Fibroblast of villous mesenchyme (primary cell): ENCODE measurements around the gene CLSTN1. TPM values are rescaled to one million over a fixed set of nuclear protein-coding genes. Genes with fewer than 3 reads are reported as not detected.

Source experiments
- DNase-seq: peaks from one replicate; pipeline ENCODE4 v3.0.0-alpha.2; 2010; ENCODE audit warnings: low read depth
- H3K4me3 ChIP-seq: 2 replicates; pipeline ENCODE4 v1.5.1; 2011; ENCODE audit warnings: low read depth, mild to moderate bottlenecking, low read length
- CTCF ChIP-seq: IDR thresholded peaks from 2 replicates; pipeline ENCODE4 v1.5.1; 2012; ENCODE audit warnings: low read depth, mild to moderate bottlenecking, low read length; ENCODE audit not compliant: insufficient read depth
- total RNA-seq: library from RNA; depleted of rRNA; stranded (reverse); fragments of >200 nt; gene quantifications from 2 replicates; pipeline ENCODE4 v1.2.3, GENCODE V29; 2012

The CLSTN1 gene
- total RNA-seq, 1 donor: 126 TPM

DNA sequence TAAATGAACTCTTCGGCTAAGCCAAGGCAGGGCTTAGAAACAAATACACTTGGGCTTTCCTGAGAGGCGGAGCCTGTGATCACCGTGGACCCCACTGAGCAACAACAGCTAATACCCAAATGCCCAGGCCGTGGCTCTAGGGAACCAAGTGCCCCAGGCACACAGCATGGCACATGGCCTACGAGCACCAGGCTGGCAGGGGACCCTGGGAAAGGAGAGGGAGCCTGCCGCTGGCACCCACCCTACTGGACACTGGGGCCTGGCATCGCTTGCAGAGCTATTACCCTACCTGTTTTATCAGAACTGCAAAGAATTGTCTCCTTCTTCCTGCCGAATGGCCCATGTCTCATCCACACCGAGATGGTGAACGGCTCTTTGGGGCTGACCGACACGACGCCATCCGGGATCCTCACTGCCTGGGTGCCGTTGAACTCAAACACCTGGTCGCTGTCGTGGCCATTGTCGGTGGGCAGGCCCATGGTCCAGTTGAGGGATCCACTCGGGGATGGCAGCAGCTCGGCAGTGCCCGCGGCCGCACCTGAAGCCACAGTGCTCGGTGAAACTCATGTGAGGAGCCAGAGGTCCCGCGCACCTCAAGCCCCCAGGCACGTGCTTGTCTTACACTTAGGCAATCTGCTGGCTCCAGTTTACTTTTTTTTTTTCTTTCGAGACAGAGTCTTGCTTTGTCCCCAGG lies 79.5 kb downstream of the CLSTN1 start:
- no peak for TF ChIP-seq CTCF
- H3K4me3 ChIP-seq: no peak overlapping the region
- DNase-seq: no peak

- TF ChIP-seq CTCF: no peak
- no peak overlapping the region for H3K4me3 ChIP-seq
- no peak for DNase-seq
Measured at GRCh38 chr1:9737671-9738070, 86.1 kb downstream of the CLSTN1 start.

GRCh38 chr1:9737057-9737456 lies 86.7 kb downstream of the CLSTN1 start:
- no peak for TF ChIP-seq CTCF

DNA sequence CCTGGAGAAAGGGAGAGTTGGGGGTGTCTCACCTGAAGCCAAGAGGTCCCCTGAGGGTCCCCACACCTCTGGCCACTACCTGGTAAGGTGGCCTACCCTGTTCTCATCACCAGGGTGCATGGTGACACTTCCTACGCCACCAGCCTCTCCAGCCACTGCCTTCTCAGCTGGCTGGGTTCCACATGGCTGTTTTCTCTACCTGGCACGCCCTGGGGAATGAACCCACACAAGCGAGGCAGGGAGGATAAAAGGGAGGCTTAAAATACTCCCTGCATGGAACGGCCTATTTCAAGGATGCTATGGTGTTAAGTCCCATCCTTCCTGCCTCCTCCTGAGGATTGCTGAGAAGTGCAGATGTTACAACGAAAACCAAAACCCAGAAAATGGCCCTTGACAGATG lies 87.5 kb downstream of the CLSTN1 start:
- no peak overlapping the region for H3K4me3 ChIP-seq
- no peak for TF ChIP-seq CTCF
- no peak for DNase-seq

More at GRCh38 chr1:9737057-9737456, 86.7 kb downstream of the CLSTN1 start:
- no peak overlapping the region for H3K4me3 ChIP-seq
- DNase-seq: no peak

GRCh38 chr1:9735800-9736199 lies 88.0 kb downstream of the CLSTN1 start:
- DNase-seq: no peak
- no peak for TF ChIP-seq CTCF
- no peak overlapping the region for H3K4me3 ChIP-seq

DNA sequence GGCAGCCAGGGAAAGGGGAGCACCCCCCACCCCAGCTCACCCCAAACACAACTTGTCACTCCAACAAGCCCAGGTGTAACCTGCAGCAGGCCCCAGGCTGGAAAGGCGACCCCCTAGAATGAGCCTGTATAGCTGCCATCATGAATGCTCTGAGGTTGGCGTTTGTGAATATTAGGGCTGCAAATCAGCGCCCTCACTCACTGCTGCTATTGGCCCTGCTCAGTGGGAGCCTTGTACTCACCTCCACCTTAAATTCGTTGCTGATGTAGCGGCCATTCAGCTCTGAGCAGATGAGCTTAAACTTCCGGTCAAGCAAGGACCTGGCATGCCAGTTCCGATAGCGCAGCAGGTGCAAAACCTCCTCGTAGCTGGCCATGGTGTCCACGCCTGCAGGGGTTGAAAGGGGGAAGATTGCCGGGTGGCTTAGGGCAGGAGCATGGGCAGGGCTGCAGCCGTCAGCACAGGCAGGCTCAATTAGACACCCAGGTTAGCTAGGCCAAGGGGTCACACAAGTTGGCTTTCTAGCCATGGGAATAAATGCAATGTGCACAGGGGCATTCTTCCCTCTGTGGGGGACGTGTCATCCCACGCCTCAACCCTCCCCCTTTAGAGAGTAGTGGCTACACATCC lies 90.5 kb downstream of the CLSTN1 start:
- H3K4me3 ChIP-seq: no peak overlapping the region
- DNase-seq: no peak
- no peak for TF ChIP-seq CTCF
